ENCODE data around the gene FAM53B. TPM values are rescaled to one million over a fixed set of nuclear protein-coding genes. Genes with fewer than 3 reads are reported as not detected.

The FAM53B gene
- total RNA-seq, 2 donors from 2014 or later, result 68.5 to 69.2 TPM

GRCh38 chr10:124604214-124605000 is 139.8 kb downstream of the FAM53B start:
- DNase-seq (no peak), ATAC-seq (no peak)
- no peaks in the 10 kb centered on the region for H3K9me3 ChIP-seq (ENCODE audit: control insufficient read depth, low read length, poor library complexity, severe bottlenecking)
- Mint-ChIP-seq H3K27me3 (no peaks in the 10 kb centered on the region), H3K36me3 (ENCODE audit: low read depth) (no peaks in the 10 kb centered on the region), H3K27ac (peak overlapping the region; percentile 43), H3K4me3 (no peak overlapping the region), H3K4me1 (peaks cover 12% of the 10 kb centered on the region)

- H3K4me3 Mint-ChIP-seq, result no peak overlapping the region
- H3K27me3 Mint-ChIP-seq, result no peaks in the 10 kb centered on the region
- H3K36me3 Mint-ChIP-seq (ENCODE audit: low read depth), result no peaks in the 10 kb centered on the region
- ATAC-seq (no peak), DNase-seq (no peak)
- peaks cover 12% of the 10 kb centered on the region for H3K4me1 Mint-ChIP-seq
- no peaks in the 10 kb centered on the region for H3K9me3 ChIP-seq (ENCODE audit: control insufficient read depth, low read length, poor library complexity, severe bottlenecking)
- no peak overlapping the region for H3K27ac Mint-ChIP-seq
Measured at GRCh38 chr10:124603376-124604213, 140.6 kb downstream of the FAM53B start.

- ATAC-seq (no peak), DNase-seq (no peak)
- H3K9me3 ChIP-seq (ENCODE audit: control insufficient read depth, low read length, poor library complexity, severe bottlenecking), result no peaks in the 10 kb centered on the region
- H3K4me3 Mint-ChIP-seq, result no peak overlapping the region
- H3K4me1 Mint-ChIP-seq, result peaks cover 14% of the 10 kb centered on the region
- no peak overlapping the region for H3K27ac Mint-ChIP-seq
- no peaks in the 10 kb centered on the region for H3K27me3 Mint-ChIP-seq
- no peaks in the 10 kb centered on the region for H3K36me3 Mint-ChIP-seq (ENCODE audit: low read depth)
Measured at GRCh38 chr10:124602646-124603365, 141.4 kb downstream of the FAM53B start.

- peak overlapping the region; percentile 14 for H3K27ac Mint-ChIP-seq
- no peaks in the 10 kb centered on the region for H3K36me3 Mint-ChIP-seq (ENCODE audit: low read depth)
- ATAC-seq, result no peak
- H3K9me3 ChIP-seq (ENCODE audit: control insufficient read depth, low read length, poor library complexity, severe bottlenecking), result no peaks in the 10 kb centered on the region
- peaks cover 14% of the 10 kb centered on the region for H3K4me1 Mint-ChIP-seq
- no peak for DNase-seq
- no peaks in the 10 kb centered on the region for H3K27me3 Mint-ChIP-seq
- H3K4me3 Mint-ChIP-seq, result no peak overlapping the region
Measured at GRCh38 chr10:124602121-124602561, 142.0 kb downstream of the FAM53B start.

GRCh38 chr10:124601431-124602120 is 142.6 kb downstream of the FAM53B start:
- Mint-ChIP-seq H3K4me3 (no peak overlapping the region), H3K27me3 (no peaks in the 10 kb centered on the region), H3K36me3 (ENCODE audit: low read depth) (no peaks in the 10 kb centered on the region), H3K27ac (peak overlapping the region; percentile 14), H3K4me1 (peaks cover 12% of the 10 kb centered on the region)
- H3K9me3 ChIP-seq (ENCODE audit: control insufficient read depth, low read length, poor library complexity, severe bottlenecking), result no peaks in the 10 kb centered on the region
- peak; percentile 74 for ATAC-seq
- DNase-seq, result no peak

GRCh38 chr10:124601016-124601415 is 143.2 kb downstream of the FAM53B start:
- ATAC-seq (peak; percentile 24), DNase-seq (no peak)
- H3K9me3 ChIP-seq (ENCODE audit: control insufficient read depth, low read length, poor library complexity, severe bottlenecking), result no peaks in the 10 kb centered on the region
- Mint-ChIP-seq H3K36me3 (ENCODE audit: low read depth) (no peaks in the 10 kb centered on the region), H3K4me3 (no peak overlapping the region), H3K4me1 (peaks cover 12% of the 10 kb centered on the region), H3K27me3 (no peaks in the 10 kb centered on the region), H3K27ac (peak overlapping the region; percentile 8)

GRCh38 chr10:124600051-124600880 is 143.9 kb downstream of the FAM53B start:
- no peak for DNase-seq
- Mint-ChIP-seq H3K36me3 (ENCODE audit: low read depth) (no peaks in the 10 kb centered on the region), H3K27ac (peak overlapping the region; percentile 8), H3K27me3 (no peaks in the 10 kb centered on the region), H3K4me3 (no peak overlapping the region), H3K4me1 (peaks cover 12% of the 10 kb centered on the region)
- ATAC-seq, result no peak
- H3K9me3 ChIP-seq (ENCODE audit: control insufficient read depth, low read length, poor library complexity, severe bottlenecking), result no peaks in the 10 kb centered on the region

- no peaks in the 10 kb centered on the region for H3K27me3 Mint-ChIP-seq
- H3K4me1 Mint-ChIP-seq, result peaks cover 10% of the 10 kb centered on the region
- ATAC-seq (no peak), DNase-seq (no peak)
- no peak overlapping the region for H3K27ac Mint-ChIP-seq
- no peaks in the 10 kb centered on the region for H3K9me3 ChIP-seq (ENCODE audit: control insufficient read depth, low read length, poor library complexity, severe bottlenecking)
- H3K36me3 Mint-ChIP-seq (ENCODE audit: low read depth), result no peaks in the 10 kb centered on the region
- H3K4me3 Mint-ChIP-seq, result no peak overlapping the region
Measured at GRCh38 chr10:124599588-124600050, 144.6 kb downstream of the FAM53B start.

- Mint-ChIP-seq H3K4me1 (peaks cover 10% of the 10 kb centered on the region), H3K36me3 (ENCODE audit: low read depth) (no peaks in the 10 kb centered on the region), H3K4me3 (no peak overlapping the region), H3K27me3 (no peaks in the 10 kb centered on the region), H3K27ac (no peak overlapping the region)
- H3K9me3 ChIP-seq (ENCODE audit: control insufficient read depth, low read length, poor library complexity, severe bottlenecking), result no peaks in the 10 kb centered on the region
- ATAC-seq (no peak), DNase-seq (no peak)
Measured at GRCh38 chr10:124598773-124599587, 145.2 kb downstream of the FAM53B start.

- H3K4me3 Mint-ChIP-seq, result no peak overlapping the region
- no peak for DNase-seq
- H3K36me3 Mint-ChIP-seq (ENCODE audit: low read depth), result no peaks in the 10 kb centered on the region
- no peaks in the 10 kb centered on the region for H3K27me3 Mint-ChIP-seq
- H3K9me3 ChIP-seq (ENCODE audit: control insufficient read depth, low read length, poor library complexity, severe bottlenecking), result no peaks in the 10 kb centered on the region
- H3K27ac Mint-ChIP-seq, result no peak overlapping the region
- peaks cover 12% of the 10 kb centered on the region for H3K4me1 Mint-ChIP-seq
- no peak for ATAC-seq
Measured at GRCh38 chr10:124598196-124598595, 146.0 kb downstream of the FAM53B start.

- no peaks in the 10 kb centered on the region for H3K27me3 Mint-ChIP-seq
- H3K9me3 ChIP-seq (ENCODE audit: control insufficient read depth, low read length, poor library complexity, severe bottlenecking), result no peaks in the 10 kb centered on the region
- DNase-seq (no peak), ATAC-seq (no peak)
- H3K27ac Mint-ChIP-seq, result no peak overlapping the region
- no peaks in the 10 kb centered on the region for H3K36me3 Mint-ChIP-seq (ENCODE audit: low read depth)
- H3K4me3 Mint-ChIP-seq, result no peak overlapping the region
- peaks cover 12% of the 10 kb centered on the region for H3K4me1 Mint-ChIP-seq
Measured at GRCh38 chr10:124597846-124598165, 146.4 kb downstream of the FAM53B start.
